Neural cell (in vitro differentiated cells): ENCODE measurements around the gene HDAC4.

ENCODE experiments used
- CTCF ChIP-seq: fragments of 450-650 bp; IDR thresholded peaks from 2 replicates; pipeline ENCODE4 v1.5.1; 2014; ENCODE audit warnings: antibody characterized with exemption, mild to moderate bottlenecking, moderate library complexity; ENCODE audit not compliant: poor library complexity, severe bottlenecking
- EP300 ChIP-seq: fragments of 450-650 bp; conservative IDR thresholded peaks from 2 replicates; pipeline ENCODE4 v1.6.1; 2014; ENCODE audit warnings: antibody characterized with exemption, mild to moderate bottlenecking, moderate library complexity; ENCODE audit not compliant: poor library complexity, severe bottlenecking
- EZH2 ChIP-seq: fragments of 200-600, 300-800 bp; shearing (Covaris generic), sonication (generic); IDR thresholded peaks from 2 replicates; pipeline ENCODE4 v1.6.1; 2014; ENCODE audit warnings: antibody characterized with exemption, low read length, borderline replicate concordance, mild to moderate bottlenecking; ENCODE audit not compliant: insufficient read depth, poor library complexity, severe bottlenecking

- TF ChIP-seq CTCF (no peak), EZH2 (no peak), EP300 (no peak)
Observed at GRCh38 chr2:239304533-239305221, 96.1 kb downstream of the HDAC4 start.
